Small intestine (tissue), 16 donors: ENCODE measurements around the gene PTPRH. TPM values are rescaled to one million over a fixed set of nuclear protein-coding genes. Genes with fewer than 3 reads are reported as not detected.

ENCODE experiments used
- DNase-seq, 2 donors: peaks; one replicate each; pipeline versions ENCODE4 v3.0.0 to v3.0.0-alpha.2; 2013
- FAIRE-seq: peaks from 2 replicates; lab custom pipeline; 2012; peaks lifted over from hg19 to GRCh38; lab: Jason Lieb, UNC
- H3K27ac ChIP-seq, 3 donors: one replicate each; pipeline ENCODE4 v1.5.1; 2013; ENCODE audit warnings: low read length in 2 of 3, mild to moderate bottlenecking in 2 of 3, control low read depth in 1 of 3, inconsistent platforms in 1 of 3, low read depth in 1 of 3, moderate library complexity in 1 of 3
- H3K27me3 ChIP-seq, 3 donors: one replicate each; pipeline ENCODE4 v1.6.1; 2013; ENCODE audit warnings: low read length in 3 of 3, inconsistent platforms in 1 of 3; ENCODE audit not compliant: control insufficient read depth in 3 of 3, insufficient read depth in 3 of 3
- H3K36me3 ChIP-seq, 3 donors: one replicate each; pipeline ENCODE4 v1.6.1; 2013; ENCODE audit warnings: low read length in 3 of 3, inconsistent platforms in 1 of 3, low read depth in 1 of 3, mild to moderate bottlenecking in 1 of 3, moderate library complexity in 1 of 3; ENCODE audit not compliant: control insufficient read depth in 3 of 3, insufficient read depth in 2 of 3
- H3K4me1 ChIP-seq, 3 donors: one replicate each; pipeline ENCODE4 v1.6.1; 2013; ENCODE audit warnings: low read length in 2 of 3, inconsistent platforms in 1 of 3, low read depth in 1 of 3, mild to moderate bottlenecking in 1 of 3, moderate library complexity in 1 of 3; ENCODE audit not compliant: control insufficient read depth in 3 of 3, insufficient read depth in 2 of 3
- H3K4me3 ChIP-seq, 3 donors: one replicate each; pipeline ENCODE4 v1.5.1; 2013; ENCODE audit warnings: low read length in 3 of 3, control low read depth in 1 of 3, inconsistent platforms in 1 of 3, low read depth in 1 of 3, mild to moderate bottlenecking in 1 of 3, moderate library complexity in 1 of 3
- H3K9me3 ChIP-seq, 2 donors: one replicate each; pipeline ENCODE4 v1.6.1; 2013; ENCODE audit warnings: low read depth in 1 of 2, low read length in 1 of 2; ENCODE audit not compliant: control insufficient read depth in 2 of 2, insufficient read depth in 1 of 2
- WGBS, 3 donors: extraction: QIAGEN DNeasy Blood & Tissue Kit; methylation state at CpG; one replicate each; pipeline ENCODE4 v1.1.7; 2013; 5-methylcytosine and 5-hydroxymethylcytosine counted together
- long read RNA-seq, 10 donors: transcript quantifications; one replicate each; lab custom pipeline, GENCODE V29; 2026
- polyA plus RNA-seq, 4 donors: library from polyadenylated mRNA; stranded (reverse) in 3 of 4; unstranded in 1 of 4; fragments of 200-250 nt in 3 of 4; fragments of 120-200 nt in 1 of 4; gene quantifications; one replicate each; pipeline versions ENCODE4 v1.2.1 to v1.2.3, GENCODE V29; 2013
- donor health status: healthy with polysubstance abuse.
- donor health status: control.
- donor health status: control.
- donor health status: Bipolar disorder and iron deficiency.
- donor health status: healthy.

The PTPRH gene
- polyA plus RNA-seq: 100 to 1,000 TPM in 2 of 4 donors, 10 to 100 TPM in 2; 33.4 to 158 (median 89.7) TPM
- long read RNA-seq, donor 1, partial matches to known transcripts: 0 of 1 reads
- long read RNA-seq, donor 1, other reads (novel, unspliced or antisense): 0 of 1 reads
- long read RNA-seq, donor 2: 0 reads
- long read RNA-seq, donor 3, partial matches to known transcripts: 0 of 1 reads
- long read RNA-seq, donor 3, other reads (novel, unspliced or antisense): 0 of 1 reads
- long read RNA-seq, donor 4: 0 reads
- long read RNA-seq, donor 5, partial matches to known transcripts: 0 of 1 reads
- long read RNA-seq, donor 5, other reads (novel, unspliced or antisense): 0 of 1 reads
- long read RNA-seq, donor 6: 0 reads
- long read RNA-seq, donor 7: 0 reads
- long read RNA-seq, donor 8: 0 reads
- long read RNA-seq, donor 9, partial matches to known transcripts: 0 of 1 reads
- long read RNA-seq, donor 9, other reads (novel, unspliced or antisense): 0 of 1 reads
- long read RNA-seq, donor 10, partial matches to known transcripts: 0 of 2 reads
- long read RNA-seq, donor 10, other reads (novel, unspliced or antisense): 0 of 2 reads

DNA sequence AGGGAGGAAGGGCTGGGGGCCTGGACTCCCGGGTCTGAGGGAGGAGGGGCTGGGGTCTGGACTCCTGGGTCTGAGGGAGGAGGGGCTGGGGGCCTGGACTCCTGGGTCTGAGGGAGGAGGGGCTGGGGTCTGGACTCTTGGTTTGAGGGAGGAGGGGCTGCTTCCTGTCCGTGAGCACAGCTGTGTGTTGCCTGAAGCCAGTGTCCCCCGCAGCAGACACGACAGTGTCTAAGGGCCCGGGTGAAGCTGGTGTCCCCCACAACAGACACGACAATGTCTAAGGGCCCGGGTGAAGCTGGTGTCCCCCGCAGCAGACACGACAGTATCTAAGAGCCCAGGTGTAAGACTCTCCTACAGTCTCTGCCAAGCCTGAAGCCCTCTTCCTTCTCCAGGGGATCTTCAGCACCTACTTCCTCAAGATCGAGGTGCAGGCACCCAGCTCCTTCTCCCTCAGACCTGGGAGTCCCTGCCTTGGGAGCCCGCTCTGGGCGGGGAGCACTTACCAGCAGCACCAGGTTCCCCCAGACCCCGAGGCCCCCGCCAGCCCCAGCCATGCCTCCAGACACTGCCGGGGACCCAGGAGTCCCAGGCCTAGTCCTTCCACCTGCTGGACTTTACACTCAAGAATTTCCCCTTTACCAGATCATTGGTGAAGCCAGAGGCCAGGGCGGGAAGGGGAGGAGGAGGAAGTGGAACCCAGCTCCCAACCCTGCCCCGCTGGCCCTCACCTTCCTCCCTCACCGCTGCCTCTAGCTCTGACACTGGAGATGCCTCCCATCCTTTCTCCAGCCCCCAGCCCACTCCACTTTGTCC lies at the start of gene PTPRH:
Gene PTPRH (minus strand): TSS at position 622 of the 813 bp plus-strand sequence. CDS start 68 bp downstream, at position 554.
- DNase-seq (peak; percentile 75 to 97), FAIRE-seq (no peak)
- Histone ChIP-seq H3K27me3 (peaks cover 0 to 3% (median 2%) of the 10 kb centered on the region in 3 donors), H3K27ac (peak within 1 kb of the TSS; percentile 87 to 99 (median 98)), H3K9me3 (peaks cover 0 to 16% of the 10 kb centered on the region in 2 donors), H3K36me3 (peaks cover 0 to 26% (median 4%) of the 10 kb centered on the region in 3 donors), H3K4me1 (peaks cover 0 to 17% (median 0%) of the 10 kb centered on the region in 3 donors), H3K4me3 (peak within 1 kb of the TSS; percentile 4 to 57 (median 55))
- 8 to 36% (median 26%) methylated on average over 15 to 17 of the region's 18 CpGs for WGBS, 3 donors

DNA sequence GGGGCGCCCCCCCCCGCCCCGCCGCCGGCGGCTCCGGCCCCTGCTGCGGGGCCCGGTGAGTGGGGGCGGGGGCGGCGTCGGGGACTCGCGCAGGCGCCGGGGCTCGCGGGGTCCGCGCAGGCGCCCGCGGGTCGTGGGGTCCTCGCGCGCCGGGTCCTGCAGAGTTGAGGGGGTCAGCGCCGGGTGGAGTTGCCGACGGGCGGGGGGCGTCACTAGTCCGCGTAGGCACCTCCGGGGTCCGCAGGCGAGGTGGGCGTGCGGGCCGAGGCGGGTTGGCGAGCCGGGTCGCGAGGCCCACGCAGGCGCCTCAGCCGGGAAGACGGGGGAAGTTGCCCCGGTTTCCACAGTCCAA lies 49.2 kb upstream of the PTPRH start:
- DNase-seq (no peak), FAIRE-seq (no peak)
- H3K4me3 ChIP-seq: peak overlapping the region; percentile 61 to 88 (median 77)
- WGBS, 3 donors: 0 to 1% (median 1%) methylated on average over 18 to 53 of the region's 53 CpGs
- H3K36me3 ChIP-seq: peaks cover 0 to 37% (median 0%) of the 10 kb centered on the region in 3 donors
- H3K9me3 ChIP-seq: no peaks in the 10 kb centered on the region
- no peaks in the 10 kb centered on the region for H3K27me3 ChIP-seq
- peaks cover 3 to 25% (median 12%) of the 10 kb centered on the region in 3 donors for H3K4me1 ChIP-seq
- peak overlapping the region; percentile 93 to 96 (median 93) for H3K27ac ChIP-seq

DNA sequence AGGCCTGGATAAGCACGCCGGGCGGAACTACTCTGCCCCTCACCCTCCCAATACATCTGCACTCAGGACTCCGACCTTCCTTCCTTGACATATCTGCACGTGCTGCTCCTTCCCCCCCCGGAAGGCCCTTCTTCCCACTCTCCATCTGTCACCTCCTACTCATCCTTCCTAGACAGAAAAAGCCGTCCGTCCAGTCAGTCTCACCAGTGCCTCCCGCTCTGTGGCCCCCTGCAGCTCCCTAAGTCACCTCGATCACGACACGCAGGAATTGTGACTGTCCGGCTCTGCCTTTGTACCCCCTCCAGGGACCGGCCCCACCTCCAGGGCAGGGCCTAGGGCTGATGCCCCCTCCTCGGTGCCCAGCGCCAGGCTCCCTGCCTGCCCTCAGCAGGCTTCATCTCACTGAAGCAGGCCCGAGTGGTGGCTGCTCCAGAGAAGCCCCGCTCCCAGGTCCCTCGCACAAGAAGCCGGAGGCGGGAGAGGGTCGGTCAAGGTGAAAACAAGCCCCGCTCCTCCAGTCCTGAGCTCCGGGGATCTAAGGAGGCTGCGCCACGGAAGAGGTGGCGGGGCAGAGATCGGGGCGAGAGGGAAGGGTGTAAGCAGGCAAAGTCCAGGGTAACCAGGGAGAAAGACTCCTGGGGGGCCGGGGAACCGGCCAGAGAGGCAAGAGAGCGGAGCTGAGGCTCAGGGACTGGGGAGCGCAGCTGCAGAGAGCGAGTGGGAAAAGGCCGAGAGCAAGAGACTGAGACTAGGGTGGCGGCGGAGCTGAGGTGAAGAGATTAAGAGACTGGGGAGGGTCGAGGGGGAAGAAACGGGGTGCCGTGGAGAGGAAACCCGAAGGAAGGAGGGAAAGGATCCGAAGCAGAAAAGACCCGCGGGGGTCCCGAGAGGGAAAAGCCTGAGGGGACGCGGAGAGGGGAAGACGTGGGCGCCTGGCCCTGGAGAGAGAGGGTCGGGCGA lies 48.4 kb upstream of the PTPRH start:
- Histone ChIP-seq H3K36me3 (peaks cover 0 to 44% (median 0%) of the 10 kb centered on the region in 3 donors), H3K27ac (peak overlapping the region; percentile 74 to 93 (median 86)), H3K27me3 (no peaks in the 10 kb centered on the region), H3K9me3 (no peaks in the 10 kb centered on the region), H3K4me1 (peaks cover 3 to 25% (median 12%) of the 10 kb centered on the region in 3 donors), H3K4me3 (peak overlapping the region; percentile 61 to 88 (median 77))
- WGBS, 3 donors: 1 to 2% (median 2%) methylated on average over 45 to 51 of the region's 51 CpGs
- FAIRE-seq (no peak), DNase-seq (peak; percentile 59 to 67)

DNA sequence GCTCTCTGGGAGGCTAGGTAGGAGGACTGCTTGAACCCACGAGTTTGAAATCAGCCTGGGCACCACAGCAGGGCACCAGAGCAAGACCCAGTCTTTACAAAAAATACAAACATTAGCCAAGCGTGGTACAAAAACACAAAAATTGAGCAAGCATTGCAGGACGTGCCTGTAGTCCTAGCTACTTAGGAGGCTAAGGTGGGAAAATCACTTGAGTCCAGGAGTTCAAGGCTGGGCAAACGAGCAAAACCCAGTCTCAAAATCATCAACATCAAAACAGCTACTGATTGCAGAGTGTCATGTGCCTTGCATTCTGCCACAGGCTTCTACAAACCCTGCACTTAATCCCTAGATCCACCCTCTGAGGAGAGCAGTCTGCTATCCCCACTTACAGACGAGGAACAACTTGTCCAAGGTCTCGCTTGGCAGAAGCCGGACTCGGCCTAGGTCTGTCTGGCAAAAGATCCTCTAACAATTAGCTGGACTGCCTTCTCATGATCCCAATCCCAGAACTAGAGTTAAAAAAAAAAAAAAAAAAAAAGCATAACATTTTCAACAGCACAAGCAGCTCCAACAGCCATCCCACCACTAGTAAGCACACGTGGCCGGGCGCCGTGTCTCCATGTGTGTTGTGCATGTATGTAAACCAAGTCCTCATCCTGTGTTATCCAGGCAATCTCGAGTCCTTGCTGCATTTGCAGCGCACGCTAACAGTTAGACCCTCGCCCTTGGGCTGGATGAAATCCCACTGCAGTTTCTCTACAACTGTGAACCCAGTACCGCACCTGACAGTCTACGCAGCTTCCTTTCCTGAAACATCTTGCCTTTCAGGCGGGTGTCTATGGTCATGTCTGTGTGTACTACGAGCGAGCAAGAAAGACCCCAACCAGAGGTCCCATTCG lies 47.5 kb upstream of the PTPRH start:
- H3K36me3 ChIP-seq: peaks cover 0 to 41% (median 0%) of the 10 kb centered on the region in 3 donors
- H3K4me3 ChIP-seq: peak overlapping the region; percentile 61 to 88 (median 77)
- H3K27ac ChIP-seq: peak overlapping the region; percentile 86 to 93 (median 89)
- FAIRE-seq (no peak), DNase-seq (peak in 1 of 2 donors; percentile 18)
- H3K27me3 ChIP-seq: no peaks in the 10 kb centered on the region
- 32 to 38% (median 36%) methylated on average over 22 of the region's 22 CpGs for WGBS, 3 donors
- H3K9me3 ChIP-seq: no peaks in the 10 kb centered on the region
- peaks cover 3 to 27% (median 12%) of the 10 kb centered on the region in 3 donors for H3K4me1 ChIP-seq

DNA sequence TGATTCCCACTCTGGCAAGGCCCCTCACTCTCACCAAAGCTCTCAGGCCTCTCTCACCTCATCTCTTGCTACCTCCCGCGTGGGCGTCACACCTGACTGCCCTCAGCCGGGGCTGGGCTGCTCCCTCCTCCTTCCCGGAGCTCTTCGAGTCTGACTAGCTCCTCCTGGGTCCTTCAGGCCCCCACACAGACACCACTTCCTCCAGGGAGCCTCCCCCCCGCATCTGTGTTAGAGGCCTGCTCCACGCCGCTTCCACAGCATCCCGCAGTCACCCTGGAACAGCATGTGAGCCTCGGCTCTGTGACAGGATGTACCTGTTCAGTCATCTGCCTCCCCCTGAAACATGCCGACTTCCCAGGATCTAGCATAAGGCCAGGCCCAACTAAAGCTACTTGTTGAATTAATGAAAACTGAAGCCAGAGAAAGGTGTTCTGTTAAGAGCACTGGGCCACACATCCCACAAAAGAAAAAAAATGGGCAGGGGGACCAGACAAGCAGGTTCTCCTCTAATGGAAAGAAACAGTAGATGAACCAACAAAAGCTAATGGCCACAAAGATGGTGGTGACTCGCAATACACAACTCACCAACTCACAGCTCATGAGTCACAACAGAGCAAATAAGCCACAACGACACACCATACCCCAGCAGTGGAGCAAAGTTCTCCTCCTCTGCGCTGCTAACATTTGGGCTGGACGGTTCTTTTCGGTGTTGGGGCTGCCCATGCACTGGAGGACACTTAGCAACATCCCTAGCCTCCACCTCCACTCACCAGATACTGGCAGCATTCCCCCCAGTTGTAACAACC lies 46.5 kb upstream of the PTPRH start:
- no peaks in the 10 kb centered on the region for H3K27me3 ChIP-seq
- WGBS, 3 donors: 52 to 64% (median 60%) methylated on average over 17 of the region's 17 CpGs
- H3K4me1 ChIP-seq: peaks cover 3 to 31% (median 12%) of the 10 kb centered on the region in 3 donors
- peak overlapping the region in 2 of 3 donors; percentile 16 to 38 for H3K4me3 ChIP-seq
- DNase-seq (peak in 1 of 2 donors; percentile 13), FAIRE-seq (no peak)
- no peaks in the 10 kb centered on the region for H3K9me3 ChIP-seq
- peaks cover 0 to 51% (median 0%) of the 10 kb centered on the region in 3 donors for H3K36me3 ChIP-seq
- H3K27ac ChIP-seq: peak overlapping the region in 2 of 3 donors; percentile 82 to 89

DNA sequence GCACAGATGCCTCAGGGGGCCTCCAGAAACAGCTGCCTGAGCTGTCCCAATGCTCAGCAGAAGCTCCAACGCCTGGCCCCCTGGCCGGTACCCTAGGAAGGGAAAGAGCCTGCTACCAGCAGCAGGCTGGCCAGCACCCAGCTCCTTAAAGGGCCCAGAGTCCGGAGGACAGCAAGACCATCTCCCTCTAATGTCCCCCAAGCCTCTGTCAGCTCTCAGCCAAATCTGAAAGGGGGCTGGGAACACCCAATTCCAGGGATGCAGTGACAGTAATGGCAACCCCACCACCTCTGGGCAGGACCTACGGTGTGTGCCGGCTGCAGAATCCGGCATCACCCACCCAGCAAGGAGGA lies 45.3 kb upstream of the PTPRH start:
- DNase-seq (no peak), FAIRE-seq (no peak)
- Histone ChIP-seq H3K4me1 (peaks cover 3 to 27% (median 12%) of the 10 kb centered on the region in 3 donors), H3K27me3 (no peaks in the 10 kb centered on the region), H3K36me3 (peaks cover 0 to 63% (median 0%) of the 10 kb centered on the region in 3 donors), H3K9me3 (no peaks in the 10 kb centered on the region), H3K27ac (peak overlapping the region in 2 of 3 donors; percentile 82 to 89), H3K4me3 (peak overlapping the region in 2 of 3 donors; percentile 2 to 45)
- WGBS, 3 donors: 48 to 70% (median 55%) methylated on average over 6 of the region's 6 CpGs
